ENCODE data around the gene GNAL.

DNA sequence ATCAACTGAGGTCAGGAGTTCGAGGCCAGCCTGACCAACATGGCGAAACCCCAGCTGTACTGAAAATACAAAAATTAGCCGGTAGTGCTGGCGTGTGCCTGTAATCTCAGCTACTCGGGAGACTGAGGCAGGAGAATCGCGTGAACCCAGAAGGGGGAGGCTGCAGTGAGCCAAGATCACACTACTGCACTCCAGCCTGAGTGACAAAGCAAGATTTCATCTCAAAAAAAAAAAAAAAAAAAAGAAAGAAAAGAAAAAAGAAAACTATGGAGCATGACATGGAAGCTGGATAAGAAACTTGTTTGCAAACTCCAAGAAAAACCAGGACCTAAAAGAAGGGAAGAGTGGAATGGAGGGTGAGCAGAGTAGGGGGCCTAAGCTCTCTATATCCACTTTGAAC is 160.2 kb downstream of the GNAL start:
- TF ChIP-seq CTCF (IDR thresholded peaks at IDR 0.05) (no peak), EZH2phosphoT487 (IDR thresholded peaks at IDR 0.05) (no peak)

Data from neural progenitor cell (in vitro differentiated cells).